GM18526 (cell line): ENCODE results near the gene IGFBP3.

Source experiments
- POLR2A ChIP-seq: IDR thresholded peaks from 3 replicates; pipeline ENCODE4 v1.6.1; 2011; ENCODE audit not compliant: insufficient read length; ENCODE audit errors: extremely low read depth

IGFBP3 gene

GRCh38 chr7:45889367-45890067 is 31.6 kb downstream of the IGFBP3 start:
- TF ChIP-seq POLR2A, result no peak

- TF ChIP-seq POLR2A, result no peak
Observed at GRCh38 chr7:45888993-45889366, 32.1 kb downstream of the IGFBP3 start.

GRCh38 chr7:45888185-45888992 is 32.7 kb downstream of the IGFBP3 start, which contains the start of gene IGFBP1:
Gene IGFBP1 (plus strand): TSS chr7:45888488. CDS start chr7:45888653, 165 bp downstream.
- no peak for TF ChIP-seq POLR2A

- TF ChIP-seq POLR2A, result no peak
Observed at GRCh38 chr7:45886931-45887667, 34.0 kb downstream of the IGFBP3 start.

GRCh38 chr7:45885264-45885882 is 35.7 kb downstream of the IGFBP3 start:
- TF ChIP-seq POLR2A, result no peak

- TF ChIP-seq POLR2A, result no peak
Observed at GRCh38 chr7:45884136-45884535, 36.9 kb downstream of the IGFBP3 start.

GRCh38 chr7:45882465-45882810 is 38.6 kb downstream of the IGFBP3 start:
- TF ChIP-seq POLR2A, result no peak

- TF ChIP-seq POLR2A, result no peak
Observed at GRCh38 chr7:45881759-45882464, 39.2 kb downstream of the IGFBP3 start.

DNA sequence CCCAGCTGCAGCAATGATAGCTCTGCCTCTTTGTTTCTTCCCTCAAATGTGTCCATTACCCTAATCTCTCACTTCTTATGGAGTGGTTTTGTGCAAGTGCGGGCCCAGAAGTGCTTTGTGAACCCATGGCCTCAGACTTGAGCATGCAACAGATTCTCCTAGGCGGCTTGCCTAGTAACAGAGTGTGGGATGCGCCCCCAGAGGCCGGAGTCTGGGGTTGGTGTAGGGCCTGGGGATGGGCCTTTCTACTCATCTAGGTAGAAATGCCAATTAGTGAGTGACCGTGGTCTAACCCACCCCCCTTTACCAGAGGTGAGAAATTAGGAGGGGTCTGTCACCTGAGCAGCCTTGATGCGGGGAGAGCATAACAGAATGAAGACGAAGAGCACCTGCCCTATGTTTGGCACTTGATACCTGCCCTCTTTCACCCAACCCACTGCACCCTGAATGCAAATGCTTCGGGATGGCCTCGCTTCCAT is 39.8 kb downstream of the IGFBP3 start:
- no peak for TF ChIP-seq POLR2A

DNA sequence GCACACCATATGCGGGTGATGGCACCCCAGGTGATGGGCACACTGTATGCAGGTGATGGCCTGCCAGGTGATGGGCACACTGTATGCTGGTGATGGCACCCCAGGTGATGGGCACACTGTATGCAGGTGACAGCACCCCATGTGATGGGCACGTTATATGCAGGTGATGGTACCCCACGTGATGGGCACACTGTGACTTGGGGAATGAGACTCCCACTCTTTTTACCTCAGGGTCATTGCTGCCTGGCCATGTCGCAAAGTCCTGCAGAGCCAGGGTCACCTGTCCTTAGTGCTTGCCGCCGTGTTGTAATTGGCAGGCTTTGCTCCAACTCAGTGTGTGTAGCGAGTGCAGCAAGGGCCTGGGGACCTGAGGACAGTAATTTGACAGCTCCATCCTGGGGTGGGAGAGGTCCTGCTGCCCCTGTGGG is 40.6 kb downstream of the IGFBP3 start:
- no peak for TF ChIP-seq POLR2A

DNA sequence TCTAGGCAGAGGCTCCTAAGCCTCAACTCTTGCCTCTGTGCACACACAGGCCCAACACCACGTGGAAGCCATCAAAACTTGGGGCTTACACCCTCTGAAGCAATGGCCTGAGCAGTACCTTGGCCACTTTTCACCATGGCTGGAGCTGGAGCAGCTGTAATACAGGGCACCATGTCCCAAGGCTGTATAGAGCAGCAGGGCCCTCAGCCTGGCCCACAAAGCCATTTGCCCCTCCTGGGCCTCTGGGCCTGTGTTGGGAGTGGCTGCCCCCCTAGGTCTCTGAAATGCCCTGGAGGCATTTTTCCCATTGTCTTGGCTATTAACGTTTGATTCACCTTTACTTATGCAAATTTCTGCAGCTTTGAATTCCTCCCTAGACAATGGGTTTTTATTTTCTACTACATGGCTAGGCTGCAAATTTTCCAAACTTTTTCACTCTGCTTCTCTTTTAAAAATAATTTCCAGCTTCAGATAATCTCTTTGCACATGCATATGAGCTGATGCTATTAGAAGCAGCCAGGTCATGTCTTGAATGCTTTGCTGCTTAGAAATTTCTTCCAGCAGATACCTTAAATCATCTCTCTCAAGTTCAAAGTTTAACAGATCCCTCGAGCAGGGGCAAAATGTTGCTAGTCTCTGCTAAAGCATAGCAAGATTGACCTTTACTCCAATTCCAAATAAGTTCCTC is 42.5 kb downstream of the IGFBP3 start:
- TF ChIP-seq POLR2A, result no peak

- no peak for TF ChIP-seq POLR2A
Observed at GRCh38 chr7:45876519-45876918, 44.6 kb downstream of the IGFBP3 start.

- TF ChIP-seq POLR2A, result no peak
Observed at GRCh38 chr7:45874408-45875131, 46.5 kb downstream of the IGFBP3 start.
